Measurements from ENCODE around the gene SERPINE3.

Gene SERPINE3

GRCh38 chr13:51339354-51339753 is at the start of gene SERPINE3:
TSS of gene SERPINE3 (plus strand) at chr13:51339691. CDS start at chr13:51341092, 1,401 bp downstream.
- in situ Hi-C loops (cut with HindIII; ENCODE audit: low sequenced_read_pairs), result no loop called here
- H3K4me3 ChIP-seq (ENCODE audit: low read depth, low read length), result no peak within 1 kb of the TSS
- no peak for DNase-seq (ENCODE audit: low read depth)
- TF ChIP-seq, protein P1, sequence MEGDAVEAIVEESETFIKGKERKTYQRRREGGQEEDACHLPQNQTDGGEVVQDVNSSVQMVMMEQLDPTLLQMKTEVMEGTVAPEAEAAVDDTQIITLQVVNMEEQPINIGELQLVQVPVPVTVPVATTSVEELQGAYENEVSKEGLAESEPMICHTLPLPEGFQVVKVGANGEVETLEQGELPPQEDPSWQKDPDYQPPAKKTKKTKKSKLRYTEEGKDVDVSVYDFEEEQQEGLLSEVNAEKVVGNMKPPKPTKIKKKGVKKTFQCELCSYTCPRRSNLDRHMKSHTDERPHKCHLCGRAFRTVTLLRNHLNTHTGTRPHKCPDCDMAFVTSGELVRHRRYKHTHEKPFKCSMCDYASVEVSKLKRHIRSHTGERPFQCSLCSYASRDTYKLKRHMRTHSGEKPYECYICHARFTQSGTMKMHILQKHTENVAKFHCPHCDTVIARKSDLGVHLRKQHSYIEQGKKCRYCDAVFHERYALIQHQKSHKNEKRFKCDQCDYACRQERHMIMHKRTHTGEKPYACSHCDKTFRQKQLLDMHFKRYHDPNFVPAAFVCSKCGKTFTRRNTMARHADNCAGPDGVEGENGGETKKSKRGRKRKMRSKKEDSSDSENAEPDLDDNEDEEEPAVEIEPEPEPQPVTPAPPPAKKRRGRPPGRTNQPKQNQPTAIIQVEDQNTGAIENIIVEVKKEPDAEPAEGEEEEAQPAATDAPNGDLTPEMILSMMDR (IDR thresholded peaks at IDR 0.05; ENCODE audit: low read depth, low read length, missing control alignments), result no peak

GRCh38 chr13:51291341-51291740 is 48.1 kb upstream of the SERPINE3 start:
- TF ChIP-seq, protein P1 (IDR thresholded peaks at IDR 0.05; ENCODE audit: low read depth, low read length, missing control alignments), result no peak

GRCh38 chr13:51292000-51292565 is 47.4 kb upstream of the SERPINE3 start:
- TF ChIP-seq, protein P1 (IDR thresholded peaks at IDR 0.05; ENCODE audit: low read depth, low read length, missing control alignments), result no peak
- no peak overlapping the region for H3K4me3 ChIP-seq (ENCODE audit: low read depth, low read length)
- in situ Hi-C loops (cut with HindIII; ENCODE audit: low sequenced_read_pairs), result no loop called here
- peak; percentile 88 for DNase-seq (ENCODE audit: low read depth)

More at GRCh38 chr13:51291341-51291740, 48.1 kb upstream of the SERPINE3 start:
- in situ Hi-C loops (cut with HindIII; ENCODE audit: low sequenced_read_pairs), result no loop called here
- DNase-seq (ENCODE audit: low read depth), result no peak
- H3K4me3 ChIP-seq (ENCODE audit: low read depth, low read length), result no peak overlapping the region

- TF ChIP-seq, protein P1 (IDR thresholded peaks at IDR 0.05; ENCODE audit: low read depth, low read length, missing control alignments), result no peak
- in situ Hi-C loops (cut with HindIII; ENCODE audit: low sequenced_read_pairs), result no loop called here
- no peak overlapping the region for H3K4me3 ChIP-seq (ENCODE audit: low read depth, low read length)
- DNase-seq (ENCODE audit: low read depth), result no peak
Measured at GRCh38 chr13:51297556-51297955, 41.9 kb upstream of the SERPINE3 start.

- in situ Hi-C loops (cut with HindIII; ENCODE audit: low sequenced_read_pairs), result no loop called here
- no peak for DNase-seq (ENCODE audit: low read depth)
- TF ChIP-seq, protein P1 (IDR thresholded peaks at IDR 0.05; ENCODE audit: low read depth, low read length, missing control alignments), result no peak
- no peak overlapping the region for H3K4me3 ChIP-seq (ENCODE audit: low read depth, low read length)
Measured at GRCh38 chr13:51298812-51299211, 40.7 kb upstream of the SERPINE3 start.

DNA sequence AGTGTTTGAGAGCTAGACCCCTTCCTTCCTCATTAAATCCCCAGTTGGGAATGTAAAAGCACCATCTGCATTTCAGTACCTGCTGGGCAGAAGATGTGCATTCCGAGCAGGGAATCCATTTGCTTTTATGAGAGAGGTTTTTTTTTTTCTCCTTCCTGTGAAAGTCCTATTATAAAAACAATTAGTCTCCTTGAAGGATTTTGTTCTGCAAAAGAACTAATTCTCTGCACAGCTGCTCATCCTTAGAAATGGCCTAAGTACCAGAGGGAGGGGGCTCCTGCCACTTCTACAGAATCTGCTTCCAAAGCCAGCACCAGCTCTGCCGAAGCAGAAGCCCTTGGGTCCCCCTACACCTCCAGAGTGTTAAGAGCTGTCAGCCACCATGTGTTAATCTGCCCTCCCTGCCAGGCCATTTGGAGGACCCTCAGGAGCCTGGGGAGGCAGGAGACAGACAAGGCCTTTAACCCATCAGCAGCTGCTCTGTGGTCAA is 36.4 kb upstream of the SERPINE3 start:
- no peak for DNase-seq (ENCODE audit: low read depth)
- TF ChIP-seq, protein P1 (IDR thresholded peaks at IDR 0.05; ENCODE audit: low read depth, low read length, missing control alignments), result no peak
- no peak overlapping the region for H3K4me3 ChIP-seq (ENCODE audit: low read depth, low read length)
- in situ Hi-C loops (cut with HindIII; ENCODE audit: low sequenced_read_pairs), result no loop called here
